Heart right ventricle (tissue), 16 donors: ENCODE data around the gene BMPR1A. TPM values are rescaled to one million over a fixed set of nuclear protein-coding genes. Genes with fewer than 3 reads are reported as not detected.

ENCODE experiments used
- ATAC-seq, 8 donors: fragments of 200-7000 bp; cut with Tn5 transposase; one replicate each; pipeline ENCODE4 v1.9.1; 2020; ENCODE audit warnings: mild to moderate bottlenecking in 8 of 8, moderate library complexity in 8 of 8, moderate number of reproducible peaks in 1 of 8
- DNase-seq, 2 donors: peaks; one replicate each; pipeline ENCODE4 v3.0.0-alpha.2; 2020
- H3K27ac ChIP-seq, 10 donors: fragments of 200-600 bp; sonication (generic) in 2 of 10; one replicate each; pipeline versions ENCODE4 v1.5.0 to v1.8.0; 2020 to 2022; ENCODE audit warnings: mild to moderate bottlenecking in 3 of 10
- H3K27me3 ChIP-seq, 7 donors: fragments of 200-600 bp; one replicate each; pipeline ENCODE4 v1.8.0; 2021 to 2022; ENCODE audit warnings: mild to moderate bottlenecking in 2 of 7
- H3K36me3 ChIP-seq, 9 donors: fragments of 200-600 bp; sonication (generic) in 1 of 9; one replicate each; pipeline versions ENCODE4 v1.5.0 to v1.8.0; 2020 to 2022; ENCODE audit warnings: mild to moderate bottlenecking in 2 of 9
- H3K4me1 ChIP-seq, 9 donors: fragments of 200-600 bp; sonication (generic) in 1 of 9; one replicate each; pipeline versions ENCODE4 v1.5.0 to v1.8.0; 2020 to 2022; ENCODE audit warnings: mild to moderate bottlenecking in 4 of 9
- H3K4me3 ChIP-seq, 10 donors: fragments of 200-600 bp; sonication (generic) in 2 of 10; one replicate each; pipeline versions ENCODE4 v1.5.0 to v1.8.0; 2020 to 2022; ENCODE audit warnings: mild to moderate bottlenecking in 7 of 10, moderate library complexity in 2 of 10
- H3K9me3 ChIP-seq, 11 donors: fragments of 200-600 bp in 10 of 11; sonication (generic) in 2 of 11; one replicate each; pipeline versions ENCODE4 v1.5.0 to v1.8.0; 2013 to 2022; ENCODE audit warnings: mild to moderate bottlenecking in 2 of 11, control low read depth in 1 of 11, moderate library complexity in 1 of 11
- WGBS, 2 donors: extraction: QIAGEN DNeasy Blood & Tissue Kit; methylation state at CpG; one replicate each; pipeline ENCODE4 v1.1.7; 2013; ENCODE audit warnings: inconsistent platforms in 1 of 2; 5-methylcytosine and 5-hydroxymethylcytosine counted together
- intact Hi-C, 10 donors: fragments of 100-400 bp; cut with DNase I; formaldehyde crosslinking; loops; one replicate each; pipeline versions ENCODE4 v1.11.1 to v1.14.2; 2022
- polyA plus RNA-seq, 2 donors: library from polyadenylated mRNA; stranded (reverse); fragments of 200-250 nt; gene quantifications; one replicate each; pipeline ENCODE4 v1.2.3, GENCODE V29; 2013
- total RNA-seq, 10 donors: library from RNA; stranded (reverse); fragmentation: NEBNext Ultra II Directional in 3 of 10; extraction: Animal tissue kit (Norgen Biotek cat#: 25700) in 3 of 10; gene quantifications; one replicate each; pipeline versions ENCODE4 v1.2.1 to v1.2.4, GENCODE V29; 2021 to 2023
- TF ChIP-seq, protein P1 (sequence below), 9 donors: fragments of 200-600 bp; sonication (generic) in 2 of 9; IDR thresholded peaks; one replicate each; pipeline versions ENCODE4 v1.5.0 to v1.8.0; 2021 to 2022; ENCODE audit warnings: antibody characterized with exemption in 9 of 9, mild to moderate bottlenecking in 5 of 9, moderate library complexity in 1 of 9
- donor health status: Arrhythmogenic right ventricular cardiomyopathy.
- donor health status: ischemic (EF 13 %, LVEDD 7.1; RV severe dilation, severe dysfunction).
- donor health status: healthy with polysubstance abuse.
- donor health status: DM: no; HTN: yes; CAD: no.
- donor health status: DM: no; HTN: no; CAD: no.
- donor health status: ischemic (EF 25% LVEDD 6.9; RV normal size, moderate dysfunction).
- donor health status: ischemic (EF 25% LVEDD 5.7; RV mildly dilated, moderate dysfunction).
- donor health status: healthy.
- donor health status: DM: yes; HTN: yes; CAD: no.
- donor health status: Ischemic cardiomyopathy.
- donor health status: ischemic (EF 35%, LVEDD 5.7; RV mildly dilated, moderate dysfunction).
- donor health status: nonischemic (EF 11% LVEDD 7.7; RV severe dilation, severe dysfunction).
- donor health status: DM: yes; HTN: yes; CAD: no.
- donor health status: PGD.
- donor health status: ischemic (EF 29% LVEDD 5.4; RV normal size, mild dysfunction).
- donor health status: nonischemic (EF 23%, LVEDD 6.1; RV moderate dilation, normal function).

Gene BMPR1A
- total and polyA plus RNA-seq, 12 donors, result 6.7 to 69.0 (median 45.6) TPM

DNA sequence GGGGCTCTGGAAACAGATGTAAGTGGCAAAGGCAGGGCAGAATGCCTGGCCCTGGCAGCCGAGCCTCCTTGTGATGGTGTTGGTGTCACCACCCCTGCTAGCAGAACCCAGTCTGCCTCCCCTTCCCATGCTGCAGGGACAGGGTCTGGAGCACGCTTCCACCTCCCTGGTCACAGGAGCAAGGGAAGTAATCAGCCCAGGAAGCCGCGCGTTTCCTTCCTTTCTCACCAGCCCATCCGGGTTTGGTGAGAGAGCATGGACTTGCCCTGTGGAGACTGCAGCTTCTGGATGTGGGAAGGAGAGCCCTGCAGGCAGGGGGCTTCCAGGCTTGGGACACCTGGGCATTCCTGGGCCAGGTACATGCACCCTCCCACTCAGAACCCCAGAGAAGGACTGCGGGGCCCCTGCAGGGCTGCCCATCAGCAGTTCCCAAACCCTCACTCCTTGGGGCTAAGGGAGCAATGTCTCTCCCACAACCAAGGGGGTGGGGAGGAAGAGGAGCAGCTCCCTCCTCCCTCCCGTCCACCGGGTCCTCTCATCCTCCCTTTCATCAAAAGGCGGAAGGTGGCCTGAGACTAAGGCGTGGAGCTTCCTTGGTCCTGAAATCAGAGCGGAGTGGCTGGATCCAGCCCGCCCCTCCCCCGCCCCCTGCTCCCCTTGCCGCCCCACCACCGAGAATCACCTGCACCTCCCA, 199.2 kb downstream of the BMPR1A start:
- DNase-seq (peak in 1 of 2 donors; percentile 67), ATAC-seq (peak in 4 of 8 donors; percentile 2 to 31 (median 28))
- H3K27me3 ChIP-seq, result no peaks in the 10 kb centered on the region
- WGBS, 2 donors, result 53 to 57% methylated on average over 15 to 16 of the region's 16 CpGs
- peak overlapping the region; percentile 85 to 97 (median 90) for H3K27ac ChIP-seq
- H3K4me1 ChIP-seq, result peaks cover 18 to 96% (median 72%) of the 10 kb centered on the region in 9 donors
- H3K36me3 ChIP-seq, result peaks cover 0 to 9% (median 0%) of the 10 kb centered on the region in 9 donors
- H3K9me3 ChIP-seq, result peaks cover 0 to 15% (median 0%) of the 10 kb centered on the region in 11 donors
- intact Hi-C loops, result no loop called here
- H3K4me3 ChIP-seq, result peak overlapping the region; percentile 35 to 68 (median 58)
- TF ChIP-seq, protein P1, sequence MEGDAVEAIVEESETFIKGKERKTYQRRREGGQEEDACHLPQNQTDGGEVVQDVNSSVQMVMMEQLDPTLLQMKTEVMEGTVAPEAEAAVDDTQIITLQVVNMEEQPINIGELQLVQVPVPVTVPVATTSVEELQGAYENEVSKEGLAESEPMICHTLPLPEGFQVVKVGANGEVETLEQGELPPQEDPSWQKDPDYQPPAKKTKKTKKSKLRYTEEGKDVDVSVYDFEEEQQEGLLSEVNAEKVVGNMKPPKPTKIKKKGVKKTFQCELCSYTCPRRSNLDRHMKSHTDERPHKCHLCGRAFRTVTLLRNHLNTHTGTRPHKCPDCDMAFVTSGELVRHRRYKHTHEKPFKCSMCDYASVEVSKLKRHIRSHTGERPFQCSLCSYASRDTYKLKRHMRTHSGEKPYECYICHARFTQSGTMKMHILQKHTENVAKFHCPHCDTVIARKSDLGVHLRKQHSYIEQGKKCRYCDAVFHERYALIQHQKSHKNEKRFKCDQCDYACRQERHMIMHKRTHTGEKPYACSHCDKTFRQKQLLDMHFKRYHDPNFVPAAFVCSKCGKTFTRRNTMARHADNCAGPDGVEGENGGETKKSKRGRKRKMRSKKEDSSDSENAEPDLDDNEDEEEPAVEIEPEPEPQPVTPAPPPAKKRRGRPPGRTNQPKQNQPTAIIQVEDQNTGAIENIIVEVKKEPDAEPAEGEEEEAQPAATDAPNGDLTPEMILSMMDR (IDR thresholded peaks at IDR 0.05), result no peak

DNA sequence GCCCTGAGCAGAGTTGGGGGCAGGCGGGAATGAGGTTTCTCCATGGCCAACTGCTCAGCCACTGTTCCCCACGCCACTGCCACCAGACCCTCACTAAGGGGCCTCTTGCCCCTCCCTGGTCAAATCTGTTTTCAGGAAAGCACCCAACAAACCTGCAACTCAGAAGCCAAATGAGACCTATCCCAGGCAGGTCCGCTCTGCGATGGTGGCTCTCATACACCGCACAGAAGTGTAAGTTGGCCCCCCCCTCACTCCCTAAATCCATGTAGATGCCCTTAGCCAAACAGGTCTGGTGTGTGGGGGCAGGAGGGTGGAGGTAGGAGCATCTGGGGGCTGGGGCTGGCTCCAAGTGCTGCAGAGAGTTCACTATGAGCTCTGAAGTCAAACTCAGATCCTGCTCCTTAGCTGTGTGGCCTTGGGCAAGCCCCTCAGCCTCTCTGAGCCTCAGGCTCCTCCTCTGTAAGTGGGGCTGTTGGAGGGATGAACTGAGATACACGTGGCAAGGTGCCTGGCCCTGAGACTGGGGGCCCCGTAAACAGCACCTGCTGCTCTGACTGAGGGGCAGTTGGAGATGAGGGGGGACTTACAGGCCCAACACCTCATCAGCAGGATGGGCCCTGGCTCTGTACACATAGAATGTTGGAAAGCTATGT, 199.9 kb downstream of the BMPR1A start:
- TF ChIP-seq, protein P1 (IDR thresholded peaks at IDR 0.05), result no peak
- intact Hi-C loops, result no loop called here
- H3K36me3 ChIP-seq, result peaks cover 0 to 7% (median 0%) of the 10 kb centered on the region in 9 donors
- peaks cover 21 to 91% (median 72%) of the 10 kb centered on the region in 9 donors for H3K4me1 ChIP-seq
- H3K9me3 ChIP-seq, result peaks cover 0 to 15% (median 0%) of the 10 kb centered on the region in 11 donors
- H3K27me3 ChIP-seq, result no peaks in the 10 kb centered on the region
- 62 to 64% methylated on average over 7 of the region's 7 CpGs for WGBS, 2 donors
- no peak for ATAC-seq
- peak overlapping the region; percentile 23 to 68 (median 58) for H3K4me3 ChIP-seq
- DNase-seq, result no peak
- peak overlapping the region; percentile 85 to 97 (median 90) for H3K27ac ChIP-seq

DNA sequence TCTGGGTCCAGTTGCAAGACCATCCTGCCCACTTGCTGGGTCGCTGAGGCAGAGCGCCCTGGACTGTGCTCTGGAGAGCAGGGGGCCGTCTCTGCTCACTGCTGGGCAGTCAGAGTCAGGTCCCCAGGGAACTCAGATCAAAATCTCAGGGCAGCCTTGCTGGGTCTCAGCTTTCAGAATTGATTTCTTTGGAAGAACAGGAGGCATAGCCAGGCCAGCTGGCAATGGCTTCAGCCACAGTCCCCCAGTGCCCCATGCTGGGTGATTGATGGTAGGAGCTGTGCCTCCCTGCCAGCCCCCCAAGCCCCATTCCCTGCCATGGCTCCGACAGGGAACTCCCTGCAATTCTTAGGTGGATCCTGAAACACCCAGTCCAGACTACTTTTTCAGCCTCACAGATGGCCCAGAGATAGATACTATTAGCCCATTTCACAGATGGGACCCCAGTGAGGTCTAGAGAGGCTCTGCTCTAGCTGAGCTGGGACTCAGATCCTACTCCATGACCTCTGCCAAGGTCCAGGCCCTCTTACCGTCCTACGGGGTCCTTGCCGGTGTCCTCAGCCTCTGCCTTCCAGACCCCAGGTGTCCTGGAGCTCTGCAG, 200.5 kb downstream of the BMPR1A start:
- TF ChIP-seq, protein P1 (IDR thresholded peaks at IDR 0.05), result no peak
- ATAC-seq (no peak), DNase-seq (no peak)
- peak overlapping the region; percentile 23 to 68 (median 58) for H3K4me3 ChIP-seq
- H3K9me3 ChIP-seq, result peaks cover 0 to 12% (median 0%) of the 10 kb centered on the region in 11 donors
- no peaks in the 10 kb centered on the region for H3K27me3 ChIP-seq
- H3K36me3 ChIP-seq, result peaks cover 0 to 8% (median 0%) of the 10 kb centered on the region in 9 donors
- WGBS, 2 donors, result 58 to 60% methylated on average over 7 of the region's 7 CpGs
- intact Hi-C loops, result no loop called here
- peak overlapping the region; percentile 85 to 97 (median 90) for H3K27ac ChIP-seq
- peaks cover 21 to 85% (median 65%) of the 10 kb centered on the region in 9 donors for H3K4me1 ChIP-seq

DNA sequence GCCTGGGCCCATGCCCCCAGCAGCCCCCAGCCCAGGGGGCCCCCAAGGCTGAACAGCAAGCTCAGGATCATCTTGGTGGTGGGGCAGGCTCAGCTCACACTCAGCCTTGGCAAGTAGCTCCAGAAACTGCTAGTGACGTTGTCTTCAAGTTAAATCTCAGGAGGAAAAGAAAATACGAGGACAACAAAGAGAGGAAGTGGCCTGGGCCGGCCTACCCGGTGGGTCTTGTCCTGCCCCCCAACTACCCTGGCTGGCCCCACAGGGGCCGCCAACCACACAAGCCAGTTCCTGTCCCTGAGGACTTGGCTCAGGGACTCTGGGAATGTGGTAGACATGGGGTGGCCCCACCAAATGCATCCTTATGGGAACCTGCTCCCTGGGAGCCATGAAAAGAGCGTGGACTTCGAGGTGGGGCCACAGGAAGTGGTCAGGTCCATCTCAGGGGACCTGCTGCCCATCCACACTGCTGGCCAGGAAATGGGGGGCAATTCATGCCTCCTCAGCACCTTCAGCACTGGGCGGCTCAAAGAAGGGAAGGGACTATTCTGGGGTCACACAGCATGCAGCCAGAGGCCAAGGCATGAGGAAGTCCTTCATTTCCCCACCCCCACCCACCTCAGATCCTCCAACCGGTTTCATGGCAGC, 201.2 kb downstream of the BMPR1A start, which contains the start of gene MMRN2:
MMRN2 (minus strand) TSS at position 145 of the 645 bp plus-strand sequence; CDS start at position 71, 74 bp downstream.
- peaks cover 0 to 8% (median 0%) of the 10 kb centered on the region in 9 donors for H3K36me3 ChIP-seq
- intact Hi-C loops, result no loop called here
- peaks cover 21 to 79% (median 63%) of the 10 kb centered on the region in 9 donors for H3K4me1 ChIP-seq
- peak within 1 kb of the TSS; percentile 85 to 97 (median 90) for H3K27ac ChIP-seq
- WGBS, 2 donors, result 47 to 67% methylated on average over 9 of the region's 9 CpGs
- H3K27me3 ChIP-seq, result no peaks in the 10 kb centered on the region
- TF ChIP-seq, protein P1 (IDR thresholded peaks at IDR 0.05), result no peak
- peak; percentile 63 to 67 for DNase-seq
- peak in 6 of 8 donors; percentile 12 to 22 (median 18) for ATAC-seq
- H3K9me3 ChIP-seq, result peaks cover 0 to 5% (median 0%) of the 10 kb centered on the region in 11 donors
- H3K4me3 ChIP-seq, result peak within 1 kb of the TSS; percentile 23 to 68 (median 58)
